ENCODE data around the gene MAP2K5.

The MAP2K5 gene

DNA sequence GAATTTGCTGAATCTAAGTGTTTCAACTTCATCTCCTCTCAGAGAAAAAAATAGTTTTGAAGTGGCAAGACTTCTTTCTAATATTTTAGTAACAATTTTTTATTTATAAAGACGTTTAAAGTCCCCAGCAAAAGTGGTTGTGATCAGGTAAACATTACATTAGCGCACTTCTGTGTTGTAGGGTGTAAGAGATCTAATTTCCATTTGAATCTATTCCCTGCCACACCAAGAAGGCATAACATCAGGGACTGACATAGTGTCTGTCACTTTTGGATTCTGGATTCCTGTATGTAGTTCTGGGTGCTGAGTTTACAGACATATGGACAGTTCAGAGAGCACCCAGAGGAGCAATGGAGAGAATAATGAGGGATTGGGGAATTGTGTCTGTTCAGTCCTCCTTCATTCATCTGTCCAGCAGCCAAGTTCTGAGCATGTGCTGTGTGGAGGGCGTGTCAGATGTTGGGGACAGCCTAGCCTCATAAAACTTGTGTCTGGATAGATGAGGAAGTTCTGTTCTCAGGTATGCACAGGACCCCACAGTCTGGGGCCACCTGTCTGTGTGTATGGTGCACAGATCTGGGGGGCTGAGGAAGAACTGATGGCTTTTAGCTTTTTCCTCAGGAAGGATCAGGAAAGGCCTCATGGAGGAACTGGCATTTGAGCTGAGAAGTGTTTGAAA, 65.6 kb downstream of the MAP2K5 start:
- no peak overlapping the region for H3K9ac ChIP-seq (ENCODE audit: low read length)
- no peaks in the 10 kb centered on the region for H3K4me1 ChIP-seq (ENCODE audit: low read length)
- no peaks in the 10 kb centered on the region for H3K36me3 ChIP-seq (replicated peaks; ENCODE audit: insufficient read depth, low read length)
- H3K4me2 ChIP-seq (ENCODE audit: low read depth, low read length) = no peak overlapping the region
- no peaks in the 10 kb centered on the region for H3K27me3 ChIP-seq (replicated peaks; ENCODE audit: insufficient read depth, low read length)
- H3K79me2 ChIP-seq (ENCODE audit: low read length) = no peaks in the 10 kb centered on the region
- H3K27ac ChIP-seq (ENCODE audit: low read length) = no peak overlapping the region
- H4K20me1 ChIP-seq (ENCODE audit: insufficient read depth, low read length) = no peaks in the 10 kb centered on the region
- no peak overlapping the region for H2AFZ ChIP-seq (ENCODE audit: low read length)
- no peaks in the 10 kb centered on the region for H3K9me3 ChIP-seq (replicated peaks; ENCODE audit: insufficient read depth, low read length)
- no peak for DNase-seq
- no peaks in the 10 kb centered on the region for H3K9me2 ChIP-seq (replicated peaks; ENCODE audit: insufficient read depth, low read length)
- H3K4me3 ChIP-seq (ENCODE audit: low read length) = no peak overlapping the region
- TF ChIP-seq EZH2 (optimal IDR thresholded peaks at IDR 0.05; ENCODE audit: low read depth, low read length) (no peak), EZH2phosphoT487 (IDR thresholded peaks at IDR 0.05; ENCODE audit: low read length) (no peak)
- TF ChIP-seq, protein P1, sequence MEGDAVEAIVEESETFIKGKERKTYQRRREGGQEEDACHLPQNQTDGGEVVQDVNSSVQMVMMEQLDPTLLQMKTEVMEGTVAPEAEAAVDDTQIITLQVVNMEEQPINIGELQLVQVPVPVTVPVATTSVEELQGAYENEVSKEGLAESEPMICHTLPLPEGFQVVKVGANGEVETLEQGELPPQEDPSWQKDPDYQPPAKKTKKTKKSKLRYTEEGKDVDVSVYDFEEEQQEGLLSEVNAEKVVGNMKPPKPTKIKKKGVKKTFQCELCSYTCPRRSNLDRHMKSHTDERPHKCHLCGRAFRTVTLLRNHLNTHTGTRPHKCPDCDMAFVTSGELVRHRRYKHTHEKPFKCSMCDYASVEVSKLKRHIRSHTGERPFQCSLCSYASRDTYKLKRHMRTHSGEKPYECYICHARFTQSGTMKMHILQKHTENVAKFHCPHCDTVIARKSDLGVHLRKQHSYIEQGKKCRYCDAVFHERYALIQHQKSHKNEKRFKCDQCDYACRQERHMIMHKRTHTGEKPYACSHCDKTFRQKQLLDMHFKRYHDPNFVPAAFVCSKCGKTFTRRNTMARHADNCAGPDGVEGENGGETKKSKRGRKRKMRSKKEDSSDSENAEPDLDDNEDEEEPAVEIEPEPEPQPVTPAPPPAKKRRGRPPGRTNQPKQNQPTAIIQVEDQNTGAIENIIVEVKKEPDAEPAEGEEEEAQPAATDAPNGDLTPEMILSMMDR (IDR thresholded peaks at IDR 0.05; ENCODE audit: low read length) = no peak
- no peaks in the 10 kb centered on the region for H3F3A ChIP-seq (ENCODE audit: insufficient read depth, low read length)

DNA sequence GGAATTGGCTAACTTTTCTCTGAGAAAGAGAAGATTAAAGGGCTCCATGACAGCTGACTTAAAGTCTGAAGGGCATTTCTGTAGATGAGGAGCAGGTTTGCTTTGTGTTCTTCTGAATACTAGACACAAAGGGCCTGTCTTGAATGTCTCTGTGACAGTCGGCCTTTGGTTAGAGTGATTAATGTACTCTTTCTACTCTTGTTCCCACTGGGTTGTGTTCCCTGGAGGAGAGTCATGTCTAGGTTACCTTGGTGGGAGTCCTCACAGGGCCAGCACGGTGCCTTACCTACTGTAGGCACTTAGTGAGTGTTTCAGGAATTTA, 66.1 kb downstream of the MAP2K5 start:
- H3F3A ChIP-seq (ENCODE audit: insufficient read depth, low read length) = no peaks in the 10 kb centered on the region
- H3K36me3 ChIP-seq (replicated peaks; ENCODE audit: insufficient read depth, low read length) = no peaks in the 10 kb centered on the region
- no peaks in the 10 kb centered on the region for H4K20me1 ChIP-seq (ENCODE audit: insufficient read depth, low read length)
- no peak overlapping the region for H3K4me2 ChIP-seq (ENCODE audit: low read depth, low read length)
- H2AFZ ChIP-seq (ENCODE audit: low read length) = no peak overlapping the region
- H3K79me2 ChIP-seq (ENCODE audit: low read length) = no peaks in the 10 kb centered on the region
- H3K27me3 ChIP-seq (replicated peaks; ENCODE audit: insufficient read depth, low read length) = no peaks in the 10 kb centered on the region
- no peaks in the 10 kb centered on the region for H3K9me3 ChIP-seq (replicated peaks; ENCODE audit: insufficient read depth, low read length)
- no peaks in the 10 kb centered on the region for H3K9me2 ChIP-seq (replicated peaks; ENCODE audit: insufficient read depth, low read length)
- H3K27ac ChIP-seq (ENCODE audit: low read length) = no peak overlapping the region
- DNase-seq = no peak
- H3K9ac ChIP-seq (ENCODE audit: low read length) = no peak overlapping the region
- TF ChIP-seq, protein P1 (IDR thresholded peaks at IDR 0.05; ENCODE audit: low read length) = no peak
- TF ChIP-seq EZH2phosphoT487 (IDR thresholded peaks at IDR 0.05; ENCODE audit: low read length) (no peak), EZH2 (optimal IDR thresholded peaks at IDR 0.05; ENCODE audit: low read depth, low read length) (no peak)
- H3K4me3 ChIP-seq (ENCODE audit: low read length) = no peak overlapping the region
- H3K4me1 ChIP-seq (ENCODE audit: low read length) = no peaks in the 10 kb centered on the region

DNA sequence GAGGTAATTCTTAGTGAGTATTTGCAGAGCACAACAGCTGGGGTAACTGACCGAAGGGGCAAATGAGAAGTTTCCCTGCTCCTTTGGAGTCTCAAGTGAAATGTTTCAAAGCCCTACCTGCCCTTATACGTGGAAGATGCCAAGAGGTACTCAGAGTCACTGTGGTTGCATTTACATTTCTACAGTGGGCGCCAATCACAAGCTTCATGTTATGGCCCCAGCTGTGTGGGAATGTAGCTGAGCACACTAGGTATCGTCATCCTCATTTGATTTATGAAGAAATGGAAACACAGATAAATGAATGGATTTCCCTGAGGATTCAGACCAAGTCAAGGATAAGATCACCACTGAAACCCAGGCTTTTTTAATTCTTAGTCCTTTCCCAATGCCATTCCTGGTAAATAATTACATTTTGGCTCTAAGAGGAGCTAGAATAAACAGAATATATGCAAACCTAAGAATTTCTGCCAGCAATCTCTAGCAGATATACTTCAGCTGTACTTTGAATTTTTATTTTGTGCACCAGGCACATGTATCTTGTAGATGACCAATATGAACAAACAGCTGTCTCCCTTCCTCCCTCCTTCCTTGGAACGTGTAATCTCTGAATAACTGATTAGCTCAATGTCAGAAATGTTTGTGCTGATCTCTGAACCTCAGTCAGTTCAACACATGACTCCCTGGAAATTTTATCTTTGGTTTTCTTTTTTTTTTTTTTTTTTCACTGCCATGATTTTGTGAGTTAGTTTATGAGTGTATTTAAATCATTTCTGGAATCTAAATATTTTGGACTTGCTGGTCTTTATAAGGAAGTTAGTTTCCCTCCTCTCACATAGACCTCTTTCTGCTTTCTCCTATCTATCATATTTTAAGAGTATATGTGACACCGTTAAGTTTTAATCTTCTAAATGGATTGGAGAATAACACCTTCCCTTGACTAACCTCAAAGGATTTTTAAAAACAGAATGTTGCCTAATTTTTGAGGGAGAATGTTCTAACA, 69.2 kb downstream of the MAP2K5 start:
- no peaks in the 10 kb centered on the region for H3K36me3 ChIP-seq (replicated peaks; ENCODE audit: insufficient read depth, low read length)
- no peaks in the 10 kb centered on the region for H3K4me1 ChIP-seq (ENCODE audit: low read length)
- H3K4me3 ChIP-seq (ENCODE audit: low read length) = no peak overlapping the region
- no peaks in the 10 kb centered on the region for H3K79me2 ChIP-seq (ENCODE audit: low read length)
- no peaks in the 10 kb centered on the region for H3F3A ChIP-seq (ENCODE audit: insufficient read depth, low read length)
- no peak for DNase-seq
- H3K27ac ChIP-seq (ENCODE audit: low read length) = no peak overlapping the region
- H4K20me1 ChIP-seq (ENCODE audit: insufficient read depth, low read length) = no peaks in the 10 kb centered on the region
- H3K9ac ChIP-seq (ENCODE audit: low read length) = no peak overlapping the region
- H3K4me2 ChIP-seq (ENCODE audit: low read depth, low read length) = no peak overlapping the region
- no peaks in the 10 kb centered on the region for H3K27me3 ChIP-seq (replicated peaks; ENCODE audit: insufficient read depth, low read length)
- H2AFZ ChIP-seq (ENCODE audit: low read length) = no peak overlapping the region
- H3K9me2 ChIP-seq (replicated peaks; ENCODE audit: insufficient read depth, low read length) = no peaks in the 10 kb centered on the region
- no peaks in the 10 kb centered on the region for H3K9me3 ChIP-seq (replicated peaks; ENCODE audit: insufficient read depth, low read length)
- TF ChIP-seq EZH2 (optimal IDR thresholded peaks at IDR 0.05; ENCODE audit: low read depth, low read length) (no peak), EZH2phosphoT487 (IDR thresholded peaks at IDR 0.05; ENCODE audit: low read length) (no peak)
- TF ChIP-seq, protein P1 (IDR thresholded peaks at IDR 0.05; ENCODE audit: low read length) = no peak

Measured in MM.1S (cell line).